GM21526 (cell line): Measurements from ENCODE around the gene ABI3.
"Not testable (repeated sequence)": the region's sequence is repeated elsewhere in the genome, so short reads cannot be mapped to it uniquely, and the experiment has no call there.

Source experiments
- ATAC-seq: cut with Tn5 transposase; IDR thresholded peaks from one replicate; pipeline ENCODE4 v1.9.1; 2021; ENCODE audit warnings: moderate library complexity; ENCODE audit not compliant: unreplicated experiment, low FRiP score

Gene ABI3, protein sequence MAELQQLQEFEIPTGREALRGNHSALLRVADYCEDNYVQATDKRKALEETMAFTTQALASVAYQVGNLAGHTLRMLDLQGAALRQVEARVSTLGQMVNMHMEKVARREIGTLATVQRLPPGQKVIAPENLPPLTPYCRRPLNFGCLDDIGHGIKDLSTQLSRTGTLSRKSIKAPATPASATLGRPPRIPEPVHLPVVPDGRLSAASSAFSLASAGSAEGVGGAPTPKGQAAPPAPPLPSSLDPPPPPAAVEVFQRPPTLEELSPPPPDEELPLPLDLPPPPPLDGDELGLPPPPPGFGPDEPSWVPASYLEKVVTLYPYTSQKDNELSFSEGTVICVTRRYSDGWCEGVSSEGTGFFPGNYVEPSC

DNA sequence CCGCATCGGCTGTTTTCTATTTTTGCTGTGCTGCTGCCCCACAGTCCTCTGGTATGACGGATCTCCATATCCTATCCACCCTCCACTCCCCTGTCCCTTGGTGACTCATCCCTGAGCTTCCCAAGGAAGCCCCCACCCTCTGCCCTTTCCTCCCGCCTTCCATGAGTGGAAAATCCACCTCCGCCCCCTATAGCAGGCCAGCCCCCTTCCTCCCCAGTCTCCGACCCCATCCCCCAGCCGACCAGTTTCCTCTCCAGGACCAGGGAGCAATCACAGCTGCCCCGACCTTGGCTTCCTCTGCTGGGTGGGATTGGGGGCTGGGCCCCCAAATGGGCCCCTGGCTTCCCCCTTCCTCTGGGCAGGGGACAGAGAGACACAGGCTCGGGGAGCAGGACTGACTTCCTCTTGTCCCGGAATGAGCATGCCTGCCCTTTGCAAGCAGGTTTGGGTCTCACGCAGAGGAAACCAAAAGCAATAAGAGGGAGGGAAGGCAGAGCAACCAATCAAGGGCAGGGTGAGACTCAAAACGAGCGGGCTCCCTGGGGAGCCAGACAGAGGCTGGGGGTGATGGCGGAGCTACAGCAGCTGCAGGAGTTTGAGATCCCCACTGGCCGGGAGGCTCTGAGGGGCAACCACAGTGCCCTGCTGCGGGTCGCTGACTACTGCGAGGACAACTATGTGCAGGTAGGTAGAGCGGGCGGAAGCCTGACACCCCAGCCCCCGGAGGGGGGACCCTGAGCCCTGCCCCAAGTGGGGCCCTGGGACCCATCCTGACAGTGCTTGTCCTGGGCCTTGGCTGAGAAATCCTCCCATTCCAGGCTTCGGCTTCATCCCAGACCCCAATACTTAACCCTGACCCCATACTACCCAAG, at the start of gene ABI3, which contains the start of gene GNGT2:
Gene ABI3 (plus strand): TSS at position 550 of the 872 bp plus-strand sequence. CDS start 18 bp downstream, at position 568.
Gene GNGT2 (minus strand): TSS at position 417 of the 872 bp plus-strand sequence. CDS start 3,152 bp downstream, outside the sequence.
- ATAC-seq, result peak; percentile 52

DNA sequence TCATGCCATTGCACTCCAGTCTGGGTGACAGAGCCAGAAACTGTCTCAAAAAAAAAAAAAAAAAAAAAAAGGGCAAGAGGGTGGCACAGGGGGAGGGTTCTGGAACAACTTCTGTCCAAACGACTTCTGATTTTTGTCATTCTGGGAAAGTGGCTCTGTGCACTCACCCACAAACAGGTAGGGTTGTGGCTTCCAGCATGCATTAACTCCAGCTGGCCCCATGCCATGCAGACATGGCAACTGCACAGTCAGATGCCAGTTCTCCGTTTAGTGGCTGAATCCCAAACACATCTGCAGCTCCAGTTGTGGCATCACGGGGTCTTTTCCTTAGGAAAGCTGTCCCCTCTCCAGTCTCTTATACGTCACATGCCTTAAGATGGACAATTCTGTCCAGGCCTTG, 47.6 kb upstream of the ABI3 start:
- ATAC-seq, result no peak

DNA sequence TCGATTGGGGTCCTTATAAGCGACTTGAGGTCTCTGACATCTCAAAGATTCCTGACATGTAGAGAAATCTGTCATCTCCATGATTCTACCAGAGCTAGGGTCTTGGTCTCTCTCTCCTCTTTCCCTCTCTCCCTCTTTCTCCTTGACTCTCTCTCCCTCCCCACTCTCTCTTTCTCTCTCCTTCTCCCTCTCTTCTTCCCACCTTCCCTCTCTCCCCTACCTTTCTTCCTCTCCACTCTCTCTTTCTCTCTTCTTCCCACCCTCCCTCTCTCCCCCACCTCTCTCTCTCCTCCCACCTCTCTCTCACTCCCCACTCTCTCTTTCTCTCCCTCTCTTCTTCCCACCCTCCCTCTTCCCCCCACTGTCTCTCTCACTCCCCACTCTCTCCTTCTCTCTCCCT, 45.4 kb upstream of the ABI3 start:
- ATAC-seq, result no peak

DNA sequence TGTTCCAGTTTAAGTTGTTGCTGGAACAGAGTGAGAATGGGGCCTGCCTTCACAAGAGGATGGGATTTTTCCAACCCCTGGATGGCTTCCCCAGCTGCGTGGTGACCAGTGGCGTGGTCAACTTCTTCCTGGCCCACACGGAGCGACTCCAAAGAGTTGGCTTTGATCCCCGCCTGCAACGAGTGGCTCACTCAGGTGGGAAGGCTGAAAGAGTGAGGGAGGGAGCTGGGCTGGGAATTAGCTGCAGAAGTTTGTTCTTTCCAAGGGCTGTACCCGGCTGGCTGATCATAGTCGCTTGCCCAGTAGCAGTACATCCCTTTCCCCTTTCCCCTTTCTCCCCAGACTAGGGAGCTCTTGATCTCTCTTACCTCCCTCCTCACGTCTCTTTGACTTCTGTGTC, 41.8 kb upstream of the ABI3 start:
- ATAC-seq, result no peak

DNA sequence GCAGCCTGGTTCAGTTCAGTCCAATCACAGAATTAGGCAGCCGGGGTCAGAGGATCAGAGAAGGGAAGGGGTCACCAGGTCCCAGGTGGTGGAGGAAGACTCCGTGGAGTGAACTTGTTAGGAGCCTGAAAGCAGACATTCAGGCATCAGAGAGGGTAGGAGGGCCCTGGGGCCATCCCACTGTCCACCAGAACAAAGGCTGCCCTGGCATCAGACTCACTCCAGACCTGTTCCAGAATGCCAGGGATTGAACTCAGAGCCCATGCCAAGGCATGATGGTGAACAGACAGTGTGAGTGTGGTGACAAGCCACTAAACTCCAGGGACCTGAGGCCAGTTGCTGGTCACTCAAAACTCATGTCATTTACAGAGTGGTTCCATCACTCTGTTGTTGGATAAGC, 40.3 kb upstream of the ABI3 start:
- ATAC-seq, result no peak

DNA sequence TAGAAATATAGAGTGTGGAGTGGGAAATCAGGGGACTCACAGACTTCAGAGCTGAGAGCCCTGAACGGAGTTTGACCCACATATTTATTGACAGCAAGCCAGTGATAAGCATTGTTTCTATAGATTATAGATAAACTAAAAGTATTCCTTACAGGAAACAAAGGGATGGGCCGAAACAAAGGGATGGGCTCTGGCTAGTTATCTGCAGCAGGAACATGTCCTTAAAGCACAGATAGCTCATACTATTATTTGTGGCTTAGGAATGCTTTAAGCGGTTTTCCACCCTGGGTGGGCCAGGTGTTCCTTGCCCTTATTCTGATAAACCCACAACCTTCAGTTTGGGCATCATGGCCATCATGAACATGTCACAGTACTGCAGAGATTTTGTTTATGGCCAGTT, 39.8 kb upstream of the ABI3 start:
- not testable (repeated sequence) for ATAC-seq

DNA sequence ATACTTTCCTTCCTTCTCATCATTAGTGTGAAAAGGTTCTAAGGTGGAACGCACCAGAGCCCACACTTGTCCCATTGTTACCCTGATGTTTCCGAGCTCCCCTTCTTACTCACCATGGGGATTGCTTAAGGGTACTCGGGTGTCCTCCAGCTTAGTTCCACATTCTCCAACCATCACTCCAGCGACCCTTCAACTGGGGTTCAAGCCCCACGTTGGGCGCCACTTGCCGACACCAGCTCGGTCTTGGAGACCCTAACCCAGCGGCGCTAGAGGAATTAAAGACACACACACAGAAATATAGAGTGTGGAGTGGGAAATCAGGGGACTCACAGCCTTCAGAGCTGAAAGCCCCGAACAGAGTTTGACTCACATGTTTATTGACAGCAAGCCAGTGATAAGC, 34.5 kb upstream of the ABI3 start:
- ATAC-seq, result not testable (repeated sequence)

DNA sequence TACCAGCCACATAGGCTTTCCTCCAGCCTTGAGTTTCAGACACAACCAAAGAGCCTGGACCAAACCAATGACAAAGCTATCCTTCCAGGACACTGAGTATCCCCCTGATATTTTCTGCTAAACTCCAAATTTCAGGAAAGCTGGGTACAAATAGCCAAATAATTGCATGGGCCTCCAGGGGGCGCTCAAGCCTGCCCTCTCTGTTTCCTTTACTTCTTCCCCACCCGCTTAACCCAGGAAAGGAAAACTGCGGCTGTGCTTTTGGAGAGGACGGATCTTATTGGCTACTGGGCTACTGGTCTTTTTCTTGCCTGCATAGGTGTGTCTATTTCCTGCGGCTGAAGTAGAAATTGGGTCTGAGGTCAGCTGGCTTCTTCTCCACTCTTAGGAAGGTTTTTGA, 30.2 kb upstream of the ABI3 start:
- ATAC-seq, result no peak

DNA sequence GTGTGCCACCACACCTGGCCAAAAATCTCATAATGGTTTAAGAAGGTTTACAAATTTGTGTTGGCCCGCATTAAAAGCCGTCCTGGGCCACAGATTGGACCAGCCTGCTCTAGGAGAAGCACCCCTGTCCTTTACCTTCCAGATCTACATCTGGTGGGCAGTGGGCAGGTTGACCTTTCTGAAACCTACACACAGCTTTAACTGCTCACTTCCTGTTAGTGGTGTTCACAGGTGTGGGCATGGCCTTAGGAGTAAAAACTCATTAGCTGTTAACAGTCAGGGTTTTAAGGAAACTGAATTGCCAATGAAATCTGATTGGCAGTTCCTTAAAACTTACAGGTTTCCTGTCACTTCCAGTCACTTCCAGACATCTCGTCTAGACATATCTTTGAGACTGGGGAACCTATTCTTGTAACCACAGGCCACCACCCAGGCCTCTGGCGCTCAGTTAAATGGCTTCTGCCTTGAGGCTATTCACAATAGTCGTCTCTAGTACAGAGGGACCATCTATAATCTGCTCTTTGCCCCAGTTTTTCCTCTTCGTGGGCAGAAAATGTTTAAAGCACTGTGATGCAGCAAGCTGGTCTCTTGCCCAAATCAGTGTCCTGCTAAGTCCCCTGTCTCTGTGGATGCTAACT, 29.4 kb upstream of the ABI3 start:
- no peak for ATAC-seq

DNA sequence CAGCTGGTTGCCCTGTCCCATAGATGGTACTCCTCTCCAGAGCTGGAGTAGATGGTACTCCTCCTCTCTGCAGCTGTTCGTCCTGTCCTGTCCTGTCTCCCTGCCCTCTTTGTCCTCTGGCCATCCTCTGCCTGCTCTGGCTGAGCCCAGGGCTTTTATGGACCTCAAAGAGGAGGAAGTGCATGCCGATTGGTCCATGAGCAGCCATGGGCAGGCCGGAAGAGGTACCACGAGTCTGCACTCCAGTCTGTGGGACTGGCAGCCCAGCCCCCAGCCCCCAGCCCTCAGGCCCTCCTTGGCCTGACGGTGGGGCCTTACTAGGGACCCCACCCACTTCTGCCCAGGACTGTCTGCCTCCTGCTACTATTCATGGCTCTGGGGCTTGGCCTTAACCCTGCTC, 27.2 kb upstream of the ABI3 start:
- no peak for ATAC-seq

DNA sequence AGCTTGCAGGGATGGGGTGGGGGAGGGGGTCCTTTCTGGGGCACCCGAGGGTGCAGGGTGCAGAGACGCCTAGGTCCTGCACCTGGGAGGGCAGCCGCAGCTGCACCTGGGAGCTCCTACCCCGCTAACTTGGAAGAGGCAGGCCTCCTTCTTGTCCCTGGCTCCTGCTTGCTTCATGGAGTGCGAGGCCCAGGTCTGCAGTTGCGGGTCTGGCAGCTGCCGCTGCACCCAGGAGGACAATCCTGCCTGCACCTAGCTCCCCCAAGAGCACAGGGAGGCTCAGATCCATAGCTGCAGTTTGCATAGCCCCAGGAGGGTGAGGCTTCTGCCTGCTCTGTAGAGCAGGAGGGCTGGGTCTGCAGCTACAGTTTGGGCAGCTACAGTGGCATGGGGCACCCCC, 26.7 kb upstream of the ABI3 start:
- ATAC-seq, result no peak

DNA sequence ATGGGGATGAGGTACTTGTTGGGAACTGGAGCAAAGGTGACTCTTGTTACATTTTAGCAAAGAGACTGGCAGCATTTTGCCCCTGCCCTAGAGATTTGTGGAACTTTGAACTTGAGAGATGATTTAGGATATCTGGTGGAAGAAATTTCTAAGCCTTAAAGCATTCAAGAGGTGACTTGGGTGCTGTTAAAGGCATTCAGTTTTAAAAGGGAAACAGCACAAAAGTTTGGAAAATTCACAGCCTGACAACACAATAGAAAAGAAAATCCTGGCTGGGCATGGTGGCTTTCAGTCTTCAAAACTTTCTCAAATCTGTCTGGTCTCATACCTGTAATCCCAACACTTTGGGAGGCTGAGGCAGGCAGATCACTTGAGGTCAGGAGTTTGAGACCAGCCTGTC, 26.0 kb upstream of the ABI3 start:
- not testable (repeated sequence) for ATAC-seq

DNA sequence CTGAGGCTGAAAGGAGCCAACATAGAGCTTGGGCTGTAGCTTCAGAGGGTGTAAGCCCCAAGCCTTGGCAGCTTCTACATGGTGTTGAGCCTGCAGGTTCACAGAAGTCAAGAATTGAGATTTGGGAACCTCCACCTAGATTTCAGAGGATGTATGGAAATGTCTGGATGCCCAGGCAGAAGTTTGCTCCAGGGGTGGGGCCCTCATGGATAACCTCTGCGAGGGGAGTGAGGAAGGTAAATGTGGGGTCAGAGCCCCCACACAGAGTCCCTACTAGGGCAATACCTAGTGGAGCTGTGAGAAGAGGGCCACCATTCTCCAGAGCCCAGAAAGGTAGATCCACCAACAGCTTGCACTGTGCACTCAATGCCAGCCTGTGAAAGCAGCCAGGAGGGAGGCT, 25.1 kb upstream of the ABI3 start:
- not testable (repeated sequence) for ATAC-seq

DNA sequence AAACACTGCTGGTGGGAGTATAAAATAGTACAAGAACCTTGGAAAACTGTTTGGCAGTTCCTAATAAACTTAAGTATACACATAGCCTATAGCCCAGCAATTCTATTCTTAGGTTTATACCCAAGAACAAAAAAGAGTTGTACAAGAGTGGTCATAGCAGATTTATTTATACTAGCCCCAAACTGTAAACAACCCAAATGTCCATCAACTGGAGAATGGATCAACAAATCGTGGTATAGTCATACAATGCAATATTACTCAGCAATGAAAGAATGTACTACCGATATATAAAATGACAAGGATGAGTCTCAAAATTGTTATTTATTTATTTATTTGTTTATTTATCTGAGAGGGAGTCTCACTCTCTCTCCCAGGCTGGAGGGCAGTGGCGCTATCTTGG, 23.2 kb upstream of the ABI3 start:
- ATAC-seq, result no peak

DNA sequence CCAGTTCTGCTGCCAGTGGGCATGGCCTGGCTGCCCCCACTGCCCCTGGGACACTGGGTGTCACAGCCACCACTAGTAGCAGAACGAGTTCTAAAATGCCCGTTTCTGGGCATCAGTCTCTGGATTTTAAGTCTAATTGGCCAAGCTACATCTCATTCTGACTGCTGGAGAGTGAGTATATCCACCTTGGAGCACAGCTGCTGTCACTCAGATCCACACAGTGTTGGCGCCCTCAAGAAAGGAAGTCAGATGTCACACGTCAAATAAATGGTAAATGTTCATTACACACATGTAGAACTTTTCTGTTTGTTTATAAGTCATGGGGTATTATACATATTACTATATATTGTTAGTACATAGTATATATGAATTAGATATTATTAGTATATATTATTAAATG, 19.6 kb upstream of the ABI3 start:
- ATAC-seq, result no peak

DNA sequence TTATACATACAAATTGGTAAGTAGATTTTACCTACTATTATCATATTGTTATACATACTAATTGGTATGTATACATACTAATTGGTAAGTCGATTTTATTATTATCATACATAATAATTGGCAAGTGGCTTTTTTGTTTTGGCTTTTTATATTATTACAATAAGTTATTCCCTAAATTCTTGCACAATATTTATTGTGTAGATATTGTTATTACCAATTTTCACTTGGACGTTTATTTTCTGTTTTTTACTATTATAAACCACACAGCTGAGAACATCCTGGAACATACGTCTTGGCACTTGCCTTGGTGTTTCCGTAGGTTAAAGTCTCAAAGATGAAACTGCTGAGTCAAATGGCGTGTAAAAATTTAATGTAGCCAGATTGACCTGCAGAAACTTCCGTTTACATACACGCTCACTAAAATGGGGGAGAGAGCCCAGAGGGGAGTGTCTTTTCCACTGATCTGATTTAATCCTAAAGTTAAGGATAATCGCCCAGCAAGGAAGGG, 19.0 kb upstream of the ABI3 start:
- ATAC-seq, result peak; percentile 7

DNA sequence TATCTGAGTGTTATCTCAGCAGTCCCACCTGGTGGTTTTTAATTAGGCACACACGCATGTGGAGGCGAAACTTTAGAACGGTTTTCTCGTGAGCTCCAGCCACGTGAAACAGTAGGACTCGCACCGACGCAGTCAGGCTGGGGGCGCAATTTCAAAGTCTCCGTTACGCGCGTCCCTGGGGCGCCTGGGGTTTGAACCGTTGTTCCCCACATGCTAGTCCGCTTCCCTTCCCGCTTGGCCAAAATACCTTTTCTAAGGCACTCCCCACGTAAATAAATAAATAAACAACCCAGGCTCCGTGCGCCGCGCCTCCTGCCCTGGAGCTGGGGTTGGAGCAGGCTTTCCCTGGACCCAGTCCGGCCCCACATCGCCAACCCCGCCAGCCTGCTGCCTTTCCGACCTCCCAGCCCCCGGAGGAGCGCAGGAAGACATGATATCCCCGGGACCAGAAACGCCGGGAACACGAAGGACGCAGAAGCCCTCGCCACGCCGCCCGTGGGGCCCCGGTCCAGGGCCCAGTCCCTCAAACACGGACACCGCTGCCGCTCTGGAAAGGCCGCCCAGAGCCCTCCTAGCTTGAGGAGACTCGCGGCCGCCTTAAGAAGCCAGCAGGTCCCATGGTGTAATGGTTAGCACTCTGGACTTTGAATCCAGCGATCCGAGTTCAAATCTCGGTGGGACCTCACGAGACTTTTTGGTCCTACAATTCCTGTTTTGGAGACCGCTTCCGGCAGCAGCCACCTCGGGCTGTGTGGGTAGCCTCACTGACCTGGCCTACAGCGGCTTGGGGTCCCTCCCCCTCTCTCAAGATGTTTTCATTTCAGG, 18.4 kb upstream of the ABI3 start:
- ATAC-seq, result peak; percentile 39

DNA sequence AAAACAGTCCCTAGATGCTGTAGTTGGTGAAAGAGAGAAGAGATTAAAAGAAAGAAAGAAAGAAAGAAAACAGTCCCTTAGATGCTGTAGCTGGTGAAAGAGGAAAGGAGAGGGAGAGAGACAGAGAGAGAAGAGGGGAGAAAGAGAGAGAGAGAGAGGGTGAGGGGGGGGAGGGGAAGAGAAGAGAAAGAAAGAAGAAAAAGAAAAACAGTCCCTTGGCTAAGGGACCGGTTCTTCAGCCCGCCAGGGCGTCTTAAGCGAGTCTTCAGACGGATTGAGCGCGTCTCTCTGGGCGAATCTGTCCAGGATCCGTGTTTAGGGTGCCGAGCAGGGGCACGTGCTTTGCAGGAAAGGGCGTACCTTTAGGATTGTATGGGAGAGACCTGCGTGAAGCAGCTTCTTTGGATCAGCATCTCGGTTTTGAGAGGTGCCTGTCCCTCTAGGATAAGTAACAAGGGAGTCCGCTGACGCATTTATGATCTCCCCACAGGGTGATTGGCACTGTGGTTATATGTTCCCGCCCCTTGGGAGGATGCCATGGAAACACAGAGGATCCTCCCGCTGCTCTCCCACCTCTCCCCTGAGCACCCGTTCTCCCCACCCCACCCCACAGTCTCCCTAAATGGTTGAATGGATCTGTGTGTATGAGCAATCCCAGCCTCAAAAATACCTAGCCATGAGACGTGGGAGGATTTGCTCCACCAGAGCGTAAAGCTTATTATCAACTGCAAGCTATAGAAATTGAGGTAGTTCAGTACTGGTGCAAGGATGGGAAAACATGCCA, 16.8 kb upstream of the ABI3 start:
- ATAC-seq, result no peak

DNA sequence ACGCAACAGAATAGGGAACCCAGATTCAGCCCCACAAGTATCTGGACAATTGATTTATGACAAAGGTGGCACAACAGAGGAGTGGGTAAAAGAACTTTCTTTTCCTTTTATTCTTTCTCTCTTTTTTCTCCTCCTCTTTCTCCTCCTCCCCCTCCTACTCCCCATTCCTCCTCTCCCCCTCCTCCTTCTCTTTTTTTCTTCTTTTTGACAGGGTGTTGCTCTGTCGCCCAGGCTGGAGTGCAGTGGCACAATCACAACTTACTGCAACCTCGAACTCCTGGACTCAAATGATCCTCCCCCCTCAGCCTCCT, 16.3 kb upstream of the ABI3 start:
- no peak for ATAC-seq

DNA sequence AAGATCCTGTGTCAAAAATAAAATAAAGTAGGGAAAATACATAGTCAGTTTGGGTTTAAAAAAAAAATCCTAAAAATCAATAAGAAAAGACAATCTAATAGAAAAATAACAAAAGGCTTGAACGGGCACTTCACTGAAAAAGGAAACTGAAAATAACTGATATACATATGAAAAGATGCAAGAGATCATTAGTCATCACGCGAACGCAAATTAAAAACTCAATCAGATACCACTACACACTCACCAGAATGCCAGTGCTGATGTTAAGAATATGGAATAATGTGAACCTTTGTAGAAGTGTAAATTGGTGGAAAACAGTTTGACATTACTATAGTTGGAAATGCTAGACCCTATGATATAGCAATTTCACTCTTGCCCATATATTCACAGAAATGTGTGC, 14.8 kb upstream of the ABI3 start:
- no peak for ATAC-seq
